GM12801 (cell line): ENCODE data around the gene MMP11.

ENCODE experiments used
- CTCF ChIP-seq: IDR thresholded peaks from one replicate; pipeline ENCODE4 v1.5.1; 2011; ENCODE audit warnings: control low read depth; ENCODE audit not compliant: insufficient read length; ENCODE audit errors: extremely low read depth

The MMP11 gene

GRCh38 chr22:23790819-23791737 lies 18.4 kb downstream of the MMP11 start:
- TF ChIP-seq CTCF = no peak

- TF ChIP-seq CTCF = no peak
Measured at GRCh38 chr22:23791738-23792645, 19.3 kb downstream of the MMP11 start.

- TF ChIP-seq CTCF = no peak
Measured at GRCh38 chr22:23793326-23793725, 20.7 kb downstream of the MMP11 start.

GRCh38 chr22:23796461-23796860 lies 23.8 kb downstream of the MMP11 start:
- TF ChIP-seq CTCF = no peak

GRCh38 chr22:23800297-23801237 lies 27.9 kb downstream of the MMP11 start:
- no peak for TF ChIP-seq CTCF

- TF ChIP-seq CTCF = no peak
Measured at GRCh38 chr22:23801238-23801821, 28.7 kb downstream of the MMP11 start.
